Measurements from ENCODE around the gene ATF7.

DNA sequence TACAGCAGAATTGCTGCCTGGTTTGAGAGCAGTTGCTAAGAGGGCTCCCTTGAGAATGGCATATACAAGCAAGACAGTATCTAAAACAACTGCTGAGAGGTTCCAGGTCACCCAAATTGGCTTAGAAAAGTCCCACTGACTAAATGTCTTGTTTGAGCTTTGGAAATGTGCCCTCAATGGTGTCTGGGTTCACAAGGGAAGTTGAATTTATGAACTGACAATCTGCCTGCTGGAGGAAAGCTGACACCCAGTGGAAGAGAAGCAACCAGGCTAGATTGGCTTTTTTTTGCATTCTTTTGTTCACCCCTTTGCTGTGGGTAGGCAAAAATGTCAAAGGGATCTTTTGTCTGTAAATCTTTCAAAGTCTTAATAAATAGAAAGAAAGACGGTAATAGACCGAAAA lies 74.3 kb downstream of the ATF7 start:
- no peak for TF ChIP-seq EZH2 (IDR thresholded peaks at IDR 0.05; ENCODE audit: borderline replicate concordance, insufficient read depth, low read depth, low read length, poor library complexity, severe bottlenecking)
- TF ChIP-seq, protein P1, sequence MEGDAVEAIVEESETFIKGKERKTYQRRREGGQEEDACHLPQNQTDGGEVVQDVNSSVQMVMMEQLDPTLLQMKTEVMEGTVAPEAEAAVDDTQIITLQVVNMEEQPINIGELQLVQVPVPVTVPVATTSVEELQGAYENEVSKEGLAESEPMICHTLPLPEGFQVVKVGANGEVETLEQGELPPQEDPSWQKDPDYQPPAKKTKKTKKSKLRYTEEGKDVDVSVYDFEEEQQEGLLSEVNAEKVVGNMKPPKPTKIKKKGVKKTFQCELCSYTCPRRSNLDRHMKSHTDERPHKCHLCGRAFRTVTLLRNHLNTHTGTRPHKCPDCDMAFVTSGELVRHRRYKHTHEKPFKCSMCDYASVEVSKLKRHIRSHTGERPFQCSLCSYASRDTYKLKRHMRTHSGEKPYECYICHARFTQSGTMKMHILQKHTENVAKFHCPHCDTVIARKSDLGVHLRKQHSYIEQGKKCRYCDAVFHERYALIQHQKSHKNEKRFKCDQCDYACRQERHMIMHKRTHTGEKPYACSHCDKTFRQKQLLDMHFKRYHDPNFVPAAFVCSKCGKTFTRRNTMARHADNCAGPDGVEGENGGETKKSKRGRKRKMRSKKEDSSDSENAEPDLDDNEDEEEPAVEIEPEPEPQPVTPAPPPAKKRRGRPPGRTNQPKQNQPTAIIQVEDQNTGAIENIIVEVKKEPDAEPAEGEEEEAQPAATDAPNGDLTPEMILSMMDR (IDR thresholded peaks at IDR 0.05) = no peak

Data from B cell (primary cell).